Measurements from ENCODE around the gene FHOD3.

The FHOD3 gene

DNA sequence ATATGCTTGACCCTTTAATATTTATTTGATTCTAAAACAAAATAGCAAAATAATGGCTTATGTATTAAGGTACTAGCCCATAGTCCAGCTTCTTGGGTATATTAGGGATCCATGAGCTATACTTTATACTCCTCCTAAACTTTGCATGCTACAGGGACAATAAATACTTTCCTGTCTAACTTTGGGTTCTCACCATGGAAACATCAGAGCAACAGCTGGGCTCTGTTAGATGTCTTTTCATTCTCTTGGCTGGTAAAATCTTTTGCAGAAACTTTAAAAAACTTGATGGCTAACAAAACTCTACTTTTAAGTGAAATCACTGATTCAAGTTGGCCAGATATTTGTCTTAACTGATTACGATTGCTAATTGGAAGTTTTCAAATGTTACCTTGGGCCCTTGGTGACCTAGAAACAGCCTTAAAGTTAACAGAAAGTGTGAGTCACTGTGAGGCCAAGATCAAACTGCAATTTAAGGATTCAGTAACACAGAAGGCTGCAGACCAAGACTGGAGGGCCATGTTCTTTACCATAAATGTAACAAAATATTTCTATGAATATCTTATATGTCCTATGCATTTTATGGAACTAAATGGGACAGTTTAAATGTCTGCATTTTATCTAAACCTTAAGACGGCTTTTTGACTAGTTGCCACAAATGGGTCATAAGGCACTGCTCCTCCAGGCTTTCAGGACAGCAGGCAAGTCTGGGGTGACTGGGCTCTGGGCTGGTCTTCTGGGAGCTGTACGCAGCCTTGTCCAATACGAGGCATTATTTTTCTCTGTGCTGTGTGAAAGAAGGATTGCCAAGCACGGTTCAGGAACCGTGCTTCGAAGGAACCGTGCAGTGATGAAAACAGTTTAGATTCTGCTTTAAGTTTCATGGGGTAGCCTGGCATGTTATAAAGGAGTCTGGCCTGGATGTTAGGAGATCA lies 342.8 kb downstream of the FHOD3 start:
- H3K4me3 ChIP-seq (ENCODE audit: low read depth in 1 of 2, low read length in 2 of 2): no peak overlapping the region
- H3K4me1 ChIP-seq (ENCODE audit: control insufficient read depth in 1 of 2, insufficient read depth in 2 of 2, low read length in 2 of 2): peaks cover 8 to 17% of the 10 kb centered on the region in 2 donors
- H3K9me3 ChIP-seq (ENCODE audit: control insufficient read depth in 1 of 2, low read length in 2 of 2): no peaks in the 10 kb centered on the region
- H3K27ac ChIP-seq (ENCODE audit: low read length): no peak overlapping the region
- H3K36me3 ChIP-seq (ENCODE audit: control insufficient read depth in 1 of 2, insufficient read depth in 2 of 2, low read length in 2 of 2): no peaks in the 10 kb centered on the region
- no peaks in the 10 kb centered on the region for H3K27me3 ChIP-seq (ENCODE audit: low read depth, low read length)

GRCh38 chr18:36643061-36643460 lies 345.5 kb downstream of the FHOD3 start:
- Histone ChIP-seq H3K4me3 (ENCODE audit: low read depth in 1 of 2, low read length in 2 of 2) (no peak overlapping the region), H3K9me3 (ENCODE audit: control insufficient read depth in 1 of 2, low read length in 2 of 2) (no peaks in the 10 kb centered on the region), H3K27ac (ENCODE audit: low read length) (no peak overlapping the region), H3K36me3 (ENCODE audit: control insufficient read depth in 1 of 2, insufficient read depth in 2 of 2, low read length in 2 of 2) (no peaks in the 10 kb centered on the region), H3K4me1 (ENCODE audit: control insufficient read depth in 1 of 2, insufficient read depth in 2 of 2, low read length in 2 of 2) (peaks cover 8 to 17% of the 10 kb centered on the region in 2 donors), H3K27me3 (ENCODE audit: low read depth, low read length) (no peaks in the 10 kb centered on the region)

DNA sequence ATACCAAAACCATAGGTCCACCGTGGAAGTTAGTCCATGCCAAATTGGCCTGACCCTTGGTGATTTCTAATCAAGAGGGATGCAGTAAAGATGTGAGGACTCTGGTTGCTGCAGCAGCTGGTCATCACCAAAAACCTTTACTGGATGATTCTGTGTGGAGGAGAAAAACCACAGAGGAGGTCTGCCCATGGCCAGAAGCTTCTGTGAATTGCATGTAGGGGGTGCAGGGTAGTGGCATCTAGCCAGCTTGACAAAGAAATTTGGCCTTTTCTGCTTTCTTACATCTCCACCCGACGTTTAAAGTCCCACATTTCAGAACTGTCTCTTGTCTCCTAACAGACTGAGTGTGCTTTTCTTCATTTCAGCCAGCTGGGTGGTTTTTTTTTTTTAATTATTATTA lies 351.3 kb downstream of the FHOD3 start:
- no peak overlapping the region for H3K27ac ChIP-seq (ENCODE audit: low read length)
- no peaks in the 10 kb centered on the region for H3K27me3 ChIP-seq (ENCODE audit: low read depth, low read length)
- no peak overlapping the region for H3K4me3 ChIP-seq (ENCODE audit: low read depth in 1 of 2, low read length in 2 of 2)
- no peaks in the 10 kb centered on the region for H3K36me3 ChIP-seq (ENCODE audit: control insufficient read depth in 1 of 2, insufficient read depth in 2 of 2, low read length in 2 of 2)
- no peaks in the 10 kb centered on the region for H3K4me1 ChIP-seq (ENCODE audit: control insufficient read depth in 1 of 2, insufficient read depth in 2 of 2, low read length in 2 of 2)
- H3K9me3 ChIP-seq (ENCODE audit: control insufficient read depth in 1 of 2, low read length in 2 of 2): no peaks in the 10 kb centered on the region

DNA sequence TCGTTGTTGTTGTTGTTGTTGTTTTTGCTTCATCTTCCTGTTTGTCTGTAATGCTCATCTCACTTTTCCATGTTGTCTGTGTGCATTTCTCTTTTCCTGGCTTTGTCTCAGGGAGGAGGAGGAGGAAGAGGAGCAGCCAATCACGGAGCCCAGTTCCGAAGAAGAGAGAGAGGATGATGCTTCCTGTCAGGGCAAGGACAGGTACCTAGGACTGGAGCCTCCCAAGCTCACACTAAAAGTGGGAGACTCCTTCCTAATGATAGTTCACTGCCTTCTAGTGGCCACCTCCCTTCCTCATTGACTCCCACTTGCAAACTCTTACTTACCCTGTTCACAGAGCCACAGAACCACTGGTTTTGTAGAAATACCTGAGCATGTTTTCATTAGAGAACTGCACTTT lies 351.7 kb downstream of the FHOD3 start:
- H3K27ac ChIP-seq (ENCODE audit: low read length): no peak overlapping the region
- no peaks in the 10 kb centered on the region for H3K36me3 ChIP-seq (ENCODE audit: control insufficient read depth in 1 of 2, insufficient read depth in 2 of 2, low read length in 2 of 2)
- H3K27me3 ChIP-seq (ENCODE audit: low read depth, low read length): no peaks in the 10 kb centered on the region
- H3K4me3 ChIP-seq (ENCODE audit: low read depth in 1 of 2, low read length in 2 of 2): no peak overlapping the region
- H3K4me1 ChIP-seq (ENCODE audit: control insufficient read depth in 1 of 2, insufficient read depth in 2 of 2, low read length in 2 of 2): no peaks in the 10 kb centered on the region
- no peaks in the 10 kb centered on the region for H3K9me3 ChIP-seq (ENCODE audit: control insufficient read depth in 1 of 2, low read length in 2 of 2)

DNA sequence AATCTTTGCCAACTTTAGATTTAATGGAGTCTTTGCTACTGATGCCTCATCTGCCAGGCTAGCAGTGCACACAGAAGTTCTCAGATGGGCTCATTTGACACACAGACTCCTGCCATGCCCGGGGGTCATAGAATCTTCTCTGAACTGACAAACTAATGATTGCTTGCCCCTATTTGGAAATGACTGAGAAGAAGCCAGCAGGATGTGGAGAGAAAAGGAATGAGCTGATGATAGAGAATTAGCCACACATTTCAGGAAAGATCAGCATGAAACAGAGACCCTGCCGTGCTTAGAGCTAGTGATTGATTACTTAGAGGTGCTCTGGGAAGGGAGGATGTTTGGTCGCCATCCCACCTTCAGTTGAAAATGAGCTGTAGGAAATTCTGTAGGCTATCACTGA lies 352.8 kb downstream of the FHOD3 start:
- Histone ChIP-seq H3K36me3 (ENCODE audit: control insufficient read depth in 1 of 2, insufficient read depth in 2 of 2, low read length in 2 of 2) (no peaks in the 10 kb centered on the region), H3K4me3 (ENCODE audit: low read depth in 1 of 2, low read length in 2 of 2) (no peak overlapping the region), H3K27ac (ENCODE audit: low read length) (no peak overlapping the region), H3K4me1 (ENCODE audit: control insufficient read depth in 1 of 2, insufficient read depth in 2 of 2, low read length in 2 of 2) (no peaks in the 10 kb centered on the region), H3K27me3 (ENCODE audit: low read depth, low read length) (no peaks in the 10 kb centered on the region), H3K9me3 (ENCODE audit: control insufficient read depth in 1 of 2, low read length in 2 of 2) (no peaks in the 10 kb centered on the region)

DNA sequence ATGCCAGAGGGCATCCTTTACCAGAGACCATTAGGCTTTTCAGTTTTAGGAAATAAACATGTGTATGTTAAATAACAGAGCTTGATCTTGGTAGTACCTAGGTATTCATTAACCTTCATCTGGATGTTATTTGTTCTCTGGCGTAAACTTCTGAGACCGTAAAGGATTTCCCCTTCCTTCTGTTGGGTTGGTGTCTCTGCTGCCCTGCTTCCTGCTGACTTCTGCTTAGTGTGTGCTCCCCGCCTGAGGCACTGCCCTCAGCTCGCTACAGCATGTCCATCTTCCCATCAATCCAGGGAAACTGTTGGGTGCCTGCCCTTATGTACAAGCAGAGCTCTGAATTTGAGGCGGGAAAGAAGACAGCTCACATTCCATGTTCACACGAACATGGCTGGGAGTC lies 353.4 kb downstream of the FHOD3 start:
- Histone ChIP-seq H3K4me3 (ENCODE audit: low read depth in 1 of 2, low read length in 2 of 2) (no peak overlapping the region), H3K27ac (ENCODE audit: low read length) (no peak overlapping the region), H3K9me3 (ENCODE audit: control insufficient read depth in 1 of 2, low read length in 2 of 2) (no peaks in the 10 kb centered on the region), H3K4me1 (ENCODE audit: control insufficient read depth in 1 of 2, insufficient read depth in 2 of 2, low read length in 2 of 2) (no peaks in the 10 kb centered on the region), H3K36me3 (ENCODE audit: control insufficient read depth in 1 of 2, insufficient read depth in 2 of 2, low read length in 2 of 2) (no peaks in the 10 kb centered on the region), H3K27me3 (ENCODE audit: low read depth, low read length) (no peaks in the 10 kb centered on the region)

GRCh38 chr18:36652503-36652902 lies 355.0 kb downstream of the FHOD3 start:
- Histone ChIP-seq H3K27me3 (ENCODE audit: low read depth, low read length) (no peaks in the 10 kb centered on the region), H3K27ac (ENCODE audit: low read length) (no peak overlapping the region), H3K4me1 (ENCODE audit: control insufficient read depth in 1 of 2, insufficient read depth in 2 of 2, low read length in 2 of 2) (no peaks in the 10 kb centered on the region), H3K4me3 (ENCODE audit: low read depth in 1 of 2, low read length in 2 of 2) (no peak overlapping the region), H3K36me3 (ENCODE audit: control insufficient read depth in 1 of 2, insufficient read depth in 2 of 2, low read length in 2 of 2) (no peaks in the 10 kb centered on the region), H3K9me3 (ENCODE audit: control insufficient read depth in 1 of 2, low read length in 2 of 2) (no peaks in the 10 kb centered on the region)

- no peaks in the 10 kb centered on the region for H3K36me3 ChIP-seq (ENCODE audit: control insufficient read depth in 1 of 2, insufficient read depth in 2 of 2, low read length in 2 of 2)
- H3K9me3 ChIP-seq (ENCODE audit: control insufficient read depth in 1 of 2, low read length in 2 of 2): no peaks in the 10 kb centered on the region
- no peaks in the 10 kb centered on the region for H3K27me3 ChIP-seq (ENCODE audit: low read depth, low read length)
- H3K4me3 ChIP-seq (ENCODE audit: low read depth in 1 of 2, low read length in 2 of 2): no peak overlapping the region
- H3K27ac ChIP-seq (ENCODE audit: low read length): no peak overlapping the region
- H3K4me1 ChIP-seq (ENCODE audit: control insufficient read depth in 1 of 2, insufficient read depth in 2 of 2, low read length in 2 of 2): no peaks in the 10 kb centered on the region
Observed at GRCh38 chr18:36653141-36653869, 355.8 kb downstream of the FHOD3 start.

DNA sequence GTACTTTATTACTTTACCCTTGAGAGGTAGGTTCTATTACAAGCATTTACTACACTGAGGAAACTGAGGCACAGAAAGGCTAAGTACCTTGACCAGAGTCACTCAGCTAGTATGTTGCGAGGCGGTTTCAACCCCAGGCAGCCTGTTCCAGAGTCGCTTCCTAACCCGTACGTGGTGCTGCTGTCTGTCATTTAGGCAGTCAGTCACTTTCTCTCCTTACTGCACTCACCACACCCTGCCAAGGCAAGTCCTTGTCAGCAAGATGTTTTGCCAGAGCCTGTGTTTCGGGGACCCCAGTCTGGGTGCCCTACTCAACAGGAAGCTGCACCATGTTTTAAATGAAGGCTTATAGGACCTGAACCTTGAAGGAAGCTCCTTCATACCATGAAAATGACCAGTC lies 356.4 kb downstream of the FHOD3 start:
- H3K27me3 ChIP-seq (ENCODE audit: low read depth, low read length): no peaks in the 10 kb centered on the region
- no peak overlapping the region for H3K27ac ChIP-seq (ENCODE audit: low read length)
- no peaks in the 10 kb centered on the region for H3K9me3 ChIP-seq (ENCODE audit: control insufficient read depth in 1 of 2, low read length in 2 of 2)
- no peaks in the 10 kb centered on the region for H3K36me3 ChIP-seq (ENCODE audit: control insufficient read depth in 1 of 2, insufficient read depth in 2 of 2, low read length in 2 of 2)
- no peak overlapping the region for H3K4me3 ChIP-seq (ENCODE audit: low read depth in 1 of 2, low read length in 2 of 2)
- H3K4me1 ChIP-seq (ENCODE audit: control insufficient read depth in 1 of 2, insufficient read depth in 2 of 2, low read length in 2 of 2): no peaks in the 10 kb centered on the region

DNA sequence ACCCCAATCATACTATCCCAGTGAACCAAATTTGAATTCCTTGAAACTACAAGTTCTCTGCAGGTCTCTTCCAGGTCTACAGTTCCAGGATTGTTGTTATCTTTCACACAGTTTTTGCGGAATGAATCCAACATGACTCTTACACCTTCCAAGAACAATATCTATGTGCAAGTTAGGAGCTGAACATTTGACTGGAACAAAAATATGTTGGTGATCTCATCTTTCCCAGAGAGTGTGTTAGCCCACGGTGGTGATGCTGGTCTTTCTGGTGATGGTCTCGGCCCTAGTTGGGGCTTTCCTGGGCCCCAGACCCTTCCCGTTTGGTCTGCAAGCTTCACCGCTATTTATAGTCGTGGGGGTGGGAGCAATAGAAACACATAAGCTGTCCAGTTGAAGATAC lies 357.6 kb downstream of the FHOD3 start:
- Histone ChIP-seq H3K36me3 (ENCODE audit: control insufficient read depth in 1 of 2, insufficient read depth in 2 of 2, low read length in 2 of 2) (no peaks in the 10 kb centered on the region), H3K27ac (ENCODE audit: low read length) (no peak overlapping the region), H3K27me3 (ENCODE audit: low read depth, low read length) (no peaks in the 10 kb centered on the region), H3K4me3 (ENCODE audit: low read depth in 1 of 2, low read length in 2 of 2) (no peak overlapping the region), H3K9me3 (ENCODE audit: control insufficient read depth in 1 of 2, low read length in 2 of 2) (no peaks in the 10 kb centered on the region), H3K4me1 (ENCODE audit: control insufficient read depth in 1 of 2, insufficient read depth in 2 of 2, low read length in 2 of 2) (no peaks in the 10 kb centered on the region)

DNA sequence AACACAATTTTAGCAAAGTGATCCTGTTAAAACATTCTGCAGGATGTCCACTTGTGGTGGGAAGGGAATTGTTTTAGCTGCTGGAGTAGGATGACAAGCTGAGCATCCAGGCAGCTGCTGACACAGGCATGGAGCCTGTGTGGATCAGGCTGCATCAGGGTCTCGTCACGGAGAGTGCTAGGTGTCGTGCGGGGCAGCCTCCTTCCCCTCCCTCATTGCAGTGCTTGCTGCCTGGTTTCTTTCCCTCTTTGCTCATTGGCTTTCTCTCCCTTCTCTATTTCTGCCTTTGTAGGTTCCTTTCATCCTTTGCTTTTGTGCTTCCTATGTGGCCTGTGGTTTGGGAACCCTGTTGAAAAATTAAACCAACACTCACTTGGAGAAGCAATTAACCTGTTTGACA lies 358.4 kb downstream of the FHOD3 start:
- no peaks in the 10 kb centered on the region for H3K27me3 ChIP-seq (ENCODE audit: low read depth, low read length)
- H3K4me1 ChIP-seq (ENCODE audit: control insufficient read depth in 1 of 2, insufficient read depth in 2 of 2, low read length in 2 of 2): no peaks in the 10 kb centered on the region
- no peaks in the 10 kb centered on the region for H3K9me3 ChIP-seq (ENCODE audit: control insufficient read depth in 1 of 2, low read length in 2 of 2)
- H3K27ac ChIP-seq (ENCODE audit: low read length): no peak overlapping the region
- H3K4me3 ChIP-seq (ENCODE audit: low read depth in 1 of 2, low read length in 2 of 2): no peak overlapping the region
- no peaks in the 10 kb centered on the region for H3K36me3 ChIP-seq (ENCODE audit: control insufficient read depth in 1 of 2, insufficient read depth in 2 of 2, low read length in 2 of 2)
